DND-41 (cell line): ENCODE results near the gene NGRN.

Source experiments
- ATAC-seq: fragments of 200-7000 bp; cut with Tn5 transposase; 3 replicates; pipeline ENCODE4 v1.9.1; 2021; ENCODE audit warnings: low read depth; ENCODE audit not compliant: insufficient read depth
- DNase-seq: peaks from one replicate; pipeline ENCODE4 v3.0.0-alpha.2; 2020
- H2AFZ ChIP-seq: 2 replicates; pipeline ENCODE4 v1.6.0; 2012; ENCODE audit warnings: low read depth, low read length
- H3K27ac ChIP-seq: 2 replicates; pipeline ENCODE4 v1.5.1; 2012; ENCODE audit warnings: low read length, inconsistent platforms
- H3K27me3 ChIP-seq: fragments of 200-600 bp; sonication (generic); 2 replicates; pipeline ENCODE4 v1.6.0; 2012; ENCODE audit warnings: low read length, mild to moderate bottlenecking, inconsistent platforms; ENCODE audit not compliant: insufficient read depth, poor library complexity
- H3K36me3 ChIP-seq: 2 replicates; pipeline ENCODE4 v1.5.1; 2012; ENCODE audit warnings: low read length, inconsistent platforms; ENCODE audit not compliant: insufficient read depth
- H3K4me1 ChIP-seq: 2 replicates; pipeline ENCODE4 v1.5.1; 2012; ENCODE audit warnings: mild to moderate bottlenecking, low read length; ENCODE audit not compliant: insufficient read depth
- H3K4me2 ChIP-seq: 2 replicates; pipeline ENCODE4 v1.6.0; 2012; ENCODE audit warnings: mild to moderate bottlenecking, moderate library complexity, low read length, inconsistent platforms; ENCODE audit not compliant: insufficient read depth
- H3K4me3 ChIP-seq, 2 experiments: fragments of 200-600 bp in 1 of 2; shearing (Covaris generic) in 1 of 2; 2 replicates each; pipeline ENCODE4 v1.5.1; 2012 to 2016; ENCODE audit warnings: inconsistent platforms in 2 of 2, low read length in 2 of 2, mild to moderate bottlenecking in 2 of 2, low read depth in 1 of 2, moderate library complexity in 1 of 2
- H3K79me2 ChIP-seq: 2 replicates; pipeline ENCODE4 v1.6.0; 2012; ENCODE audit warnings: low read length, inconsistent platforms; ENCODE audit not compliant: insufficient read depth
- H3K9ac ChIP-seq: 2 replicates; pipeline ENCODE4 v1.6.0; 2012; ENCODE audit warnings: low read depth, mild to moderate bottlenecking, inconsistent platforms, low read length, moderate library complexity
- H3K9me3 ChIP-seq: 2 replicates; pipeline ENCODE4 v1.5.1; 2012; ENCODE audit warnings: low read length, moderate library complexity, mild to moderate bottlenecking, inconsistent platforms; ENCODE audit not compliant: insufficient read depth, severe bottlenecking
- H4K20me1 ChIP-seq: 2 replicates; pipeline ENCODE4 v1.6.0; 2012; ENCODE audit warnings: low read length; ENCODE audit not compliant: insufficient read depth
- CTCF ChIP-seq: IDR thresholded peaks from 2 replicates; pipeline ENCODE4 v1.5.1; 2012; ENCODE audit warnings: borderline replicate concordance, low read length, moderate library complexity, mild to moderate bottlenecking; ENCODE audit not compliant: poor library complexity, severe bottlenecking; ENCODE audit errors: extremely low read depth
- EZH2 ChIP-seq: IDR thresholded peaks from 3 replicates; pipeline ENCODE4 v1.6.1; 2012; ENCODE audit warnings: borderline replicate concordance, low read depth, mild to moderate bottlenecking, moderate library complexity, low read length, inconsistent platforms; ENCODE audit not compliant: severe bottlenecking

The NGRN gene

GRCh38 chr15:90239371-90239770 lies 26.1 kb upstream of the NGRN start:
- H3K4me1 ChIP-seq: peaks cover 7% of the 10 kb centered on the region
- H3K4me3 ChIP-seq: no peak overlapping the region
- ATAC-seq: no peak
- H3K9ac ChIP-seq: no peak overlapping the region
- peaks cover 8% of the 10 kb centered on the region for H3K36me3 ChIP-seq
- no peak for DNase-seq
- no peaks in the 10 kb centered on the region for H3K79me2 ChIP-seq
- no peaks in the 10 kb centered on the region for H3K27me3 ChIP-seq
- no peak overlapping the region for H2AFZ ChIP-seq
- H4K20me1 ChIP-seq: no peaks in the 10 kb centered on the region
- H3K27ac ChIP-seq: no peak overlapping the region
- H3K9me3 ChIP-seq: no peaks in the 10 kb centered on the region
- no peak overlapping the region for H3K4me2 ChIP-seq
- TF ChIP-seq CTCF (no peak), EZH2 (no peak)

- Histone ChIP-seq H3K4me2 (no peak overlapping the region), H3K27me3 (no peaks in the 10 kb centered on the region), H4K20me1 (no peaks in the 10 kb centered on the region), H2AFZ (no peak overlapping the region), H3K4me1 (no peaks in the 10 kb centered on the region), H3K27ac (no peak overlapping the region), H3K36me3 (peaks cover 8% of the 10 kb centered on the region), H3K9me3 (no peaks in the 10 kb centered on the region), H3K9ac (no peak overlapping the region), H3K4me3 (no peak overlapping the region), H3K79me2 (no peaks in the 10 kb centered on the region)
- DNase-seq: no peak
- TF ChIP-seq CTCF (no peak), EZH2 (no peak)
- no peak for ATAC-seq
These were observed 24.6 kb upstream of the NGRN start for GRCh38 chr15:90240856-90241255.

- no peak overlapping the region for H3K4me2 ChIP-seq
- ATAC-seq: no peak
- no peaks in the 10 kb centered on the region for H3K27me3 ChIP-seq
- H3K4me1 ChIP-seq: no peaks in the 10 kb centered on the region
- no peak overlapping the region for H3K27ac ChIP-seq
- no peak for DNase-seq
- no peak overlapping the region for H2AFZ ChIP-seq
- H3K79me2 ChIP-seq: no peaks in the 10 kb centered on the region
- H4K20me1 ChIP-seq: no peaks in the 10 kb centered on the region
- no peak overlapping the region for H3K4me3 ChIP-seq
- H3K9me3 ChIP-seq: no peaks in the 10 kb centered on the region
- H3K36me3 ChIP-seq: peaks cover 8% of the 10 kb centered on the region
- H3K9ac ChIP-seq: no peak overlapping the region
- TF ChIP-seq EZH2 (no peak), CTCF (no peak)
These were observed 23.9 kb upstream of the NGRN start for GRCh38 chr15:90241343-90242192.
